BJ (cell line): ENCODE measurements around the gene CXCL3. TPM values are rescaled to one million over a fixed set of nuclear protein-coding genes. Genes with fewer than 3 reads are reported as not detected.

ENCODE experiments used
- CTCF ChIA-PET: fragments of 350-600 bp; formaldehyde crosslinking; extraction: SDS; loops from one replicate; lab custom pipeline; 2021; ENCODE audit warnings: antibody characterized with exemption, inconsistent platforms; lab: Yijun Ruan, JAX
- POLR2A ChIA-PET: fragments of 300-600 bp; sonication (Branson Sonifier 250); formaldehyde crosslinking; extraction: SDS; loops from one replicate; lab custom pipeline; 2021; ENCODE audit warnings: antibody characterized with exemption; lab: Charles Lee
- DNase-seq: peaks from one replicate; pipeline ENCODE4 v3.0.0-alpha.2; 2011; ENCODE audit warnings: low read depth
- H3K27me3 ChIP-seq: 2 replicates; pipeline ENCODE4 v1.6.0; 2011; ENCODE audit warnings: low read length; ENCODE audit not compliant: control insufficient read depth, insufficient read depth
- H3K36me3 ChIP-seq: 2 replicates; pipeline ENCODE4 v1.5.1; 2011; ENCODE audit warnings: low read length; ENCODE audit not compliant: control insufficient read depth, insufficient read depth
- H3K4me3 ChIP-seq: 2 replicates; pipeline ENCODE4 v1.5.1; 2011; ENCODE audit warnings: low read depth, mild to moderate bottlenecking, control low read depth, low read length
- polyA plus RNA-seq: library from polyadenylated mRNA; depleted of rRNA; stranded (reverse); fragments of >200 nt; gene quantifications from 2 replicates; pipeline ENCODE4 v1.2.3, GENCODE V29; 2011
- TF ChIP-seq, protein P1 (sequence below): IDR thresholded peaks from 2 replicates; pipeline ENCODE4 v1.5.1; 2011; ENCODE audit warnings: low read depth, mild to moderate bottlenecking, control low read depth, inconsistent platforms, low read length, moderate library complexity; ENCODE audit not compliant: insufficient read depth

Gene CXCL3
- polyA plus RNA-seq, 1 experiment = 0.47 TPM

DNA sequence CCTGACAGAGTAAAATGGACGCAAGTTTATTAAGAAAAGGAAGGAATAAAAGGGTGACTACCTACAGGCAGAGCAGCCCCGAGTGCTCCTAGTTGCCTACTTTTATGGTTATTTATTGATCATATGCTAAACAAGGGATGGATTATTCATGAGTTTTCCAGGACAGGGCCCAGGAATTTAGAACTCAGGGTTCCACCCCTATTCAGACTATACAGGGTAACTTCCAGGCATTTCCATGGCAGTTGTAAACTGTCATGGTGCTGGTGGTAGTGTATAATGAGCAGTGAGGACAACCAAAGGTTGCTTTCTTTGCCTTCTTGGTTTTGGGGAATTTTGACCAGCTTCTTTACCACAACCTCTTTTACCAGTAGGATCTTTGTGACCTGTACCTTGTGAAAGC lies 27.7 kb upstream of the CXCL3 start:
- ChIA-PET POLR2A (no interaction called here), CTCF (no interaction called here)
- Histone ChIP-seq H3K4me3 (no peak overlapping the region), H3K27me3 (no peaks in the 10 kb centered on the region; the same call in 1 of the 2 replicates), H3K36me3 (no peaks in the 10 kb centered on the region)
- TF ChIP-seq, protein P1, sequence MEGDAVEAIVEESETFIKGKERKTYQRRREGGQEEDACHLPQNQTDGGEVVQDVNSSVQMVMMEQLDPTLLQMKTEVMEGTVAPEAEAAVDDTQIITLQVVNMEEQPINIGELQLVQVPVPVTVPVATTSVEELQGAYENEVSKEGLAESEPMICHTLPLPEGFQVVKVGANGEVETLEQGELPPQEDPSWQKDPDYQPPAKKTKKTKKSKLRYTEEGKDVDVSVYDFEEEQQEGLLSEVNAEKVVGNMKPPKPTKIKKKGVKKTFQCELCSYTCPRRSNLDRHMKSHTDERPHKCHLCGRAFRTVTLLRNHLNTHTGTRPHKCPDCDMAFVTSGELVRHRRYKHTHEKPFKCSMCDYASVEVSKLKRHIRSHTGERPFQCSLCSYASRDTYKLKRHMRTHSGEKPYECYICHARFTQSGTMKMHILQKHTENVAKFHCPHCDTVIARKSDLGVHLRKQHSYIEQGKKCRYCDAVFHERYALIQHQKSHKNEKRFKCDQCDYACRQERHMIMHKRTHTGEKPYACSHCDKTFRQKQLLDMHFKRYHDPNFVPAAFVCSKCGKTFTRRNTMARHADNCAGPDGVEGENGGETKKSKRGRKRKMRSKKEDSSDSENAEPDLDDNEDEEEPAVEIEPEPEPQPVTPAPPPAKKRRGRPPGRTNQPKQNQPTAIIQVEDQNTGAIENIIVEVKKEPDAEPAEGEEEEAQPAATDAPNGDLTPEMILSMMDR = no peak
- no peak for DNase-seq

DNA sequence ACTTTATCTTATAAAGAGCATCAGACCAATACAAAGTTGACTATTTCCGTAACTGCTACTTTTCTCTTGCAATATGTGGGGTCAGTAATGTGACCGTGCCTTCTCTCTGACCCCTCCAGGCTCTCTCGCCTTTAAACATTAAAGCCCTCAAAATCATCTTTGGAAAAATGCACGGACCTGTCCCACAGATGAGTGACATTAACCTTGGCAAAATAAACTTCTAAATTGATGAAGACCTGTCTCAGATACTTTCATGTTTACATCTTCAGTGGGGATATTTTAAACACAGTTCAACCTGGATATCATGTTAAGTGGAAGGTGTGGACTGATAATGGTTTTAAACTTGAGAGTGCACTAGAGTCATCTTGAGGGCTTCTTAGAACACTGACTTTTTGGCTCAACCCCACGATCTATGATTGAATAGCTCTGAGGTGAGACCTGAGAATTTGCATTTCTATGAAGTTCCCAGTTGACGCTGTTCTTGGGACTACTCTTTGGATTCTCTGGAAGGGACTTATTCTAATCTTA lies 26.7 kb upstream of the CXCL3 start:
- Histone ChIP-seq H3K27me3 (no peaks in the 10 kb centered on the region; the same call in 1 of the 2 replicates), H3K4me3 (no peak overlapping the region), H3K36me3 (no peaks in the 10 kb centered on the region)
- ChIA-PET CTCF (interaction anchor here (1.0 kb wide), 1 partner anchor 22 kb away, joined by 3 read pairs; no protein-coding TSS in a partner anchor), POLR2A (no interaction called here)
- TF ChIP-seq, protein P1 = no peak
- DNase-seq = no peak

DNA sequence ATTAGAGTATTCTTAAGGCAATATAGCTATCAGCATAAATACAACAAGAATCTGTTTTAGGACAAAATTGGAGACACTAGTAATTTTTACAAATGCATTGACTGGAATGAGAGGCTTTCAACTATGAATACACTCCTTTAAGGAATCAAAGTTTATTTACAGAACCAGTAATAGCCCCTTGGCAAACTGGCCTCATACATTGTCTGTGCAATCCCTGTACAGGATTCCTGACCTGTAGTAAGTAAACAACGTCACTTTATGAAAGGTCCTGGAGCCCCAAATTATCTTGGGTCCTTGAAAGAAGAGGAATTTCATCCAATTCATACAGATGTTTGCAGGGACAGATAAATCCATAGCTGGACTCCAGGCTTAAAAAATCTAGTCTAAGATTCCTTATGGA lies 25.4 kb upstream of the CXCL3 start:
- no peak for DNase-seq
- CTCF ChIA-PET = interaction anchor here (1.0 kb wide), 1 partner anchor 36 kb away, joined by 4 read pairs; no protein-coding TSS in a partner anchor
- no peaks in the 10 kb centered on the region; the same call in 1 of the 2 replicates for H3K27me3 ChIP-seq
- H3K36me3 ChIP-seq = no peaks in the 10 kb centered on the region
- POLR2A ChIA-PET = no interaction called here
- TF ChIP-seq, protein P1 = no peak
- H3K4me3 ChIP-seq = no peak overlapping the region

DNA sequence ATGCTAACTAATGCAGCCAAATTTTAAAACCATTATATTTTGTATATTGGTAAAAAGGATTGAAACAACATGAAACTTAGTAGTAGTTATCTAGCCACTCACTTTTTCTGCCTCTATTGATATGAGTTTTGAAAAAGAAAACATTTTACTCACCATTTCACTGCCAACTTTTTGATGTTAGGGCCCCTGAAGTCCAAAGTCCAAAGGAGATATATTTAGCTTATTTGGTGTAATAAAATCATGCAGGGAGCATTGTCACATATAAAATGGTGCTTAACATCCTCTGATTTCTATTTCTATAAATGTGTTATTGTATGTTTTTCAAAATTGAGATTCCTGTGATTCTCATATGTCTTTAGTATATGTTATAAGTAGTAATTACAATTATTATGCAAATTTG lies 24.5 kb upstream of the CXCL3 start:
- no peak overlapping the region for H3K4me3 ChIP-seq
- DNase-seq = no peak
- CTCF ChIA-PET = interaction anchor here (0.6 to 1.0 kb wide), 2 partner anchors 37 to 303 kb away, joined by 3 to 4 read pairs; no protein-coding TSS in a partner anchor
- TF ChIP-seq, protein P1 = no peak
- no peaks in the 10 kb centered on the region for H3K36me3 ChIP-seq
- H3K27me3 ChIP-seq = no peaks in the 10 kb centered on the region; the same call in 1 of the 2 replicates
- POLR2A ChIA-PET = no interaction called here

DNA sequence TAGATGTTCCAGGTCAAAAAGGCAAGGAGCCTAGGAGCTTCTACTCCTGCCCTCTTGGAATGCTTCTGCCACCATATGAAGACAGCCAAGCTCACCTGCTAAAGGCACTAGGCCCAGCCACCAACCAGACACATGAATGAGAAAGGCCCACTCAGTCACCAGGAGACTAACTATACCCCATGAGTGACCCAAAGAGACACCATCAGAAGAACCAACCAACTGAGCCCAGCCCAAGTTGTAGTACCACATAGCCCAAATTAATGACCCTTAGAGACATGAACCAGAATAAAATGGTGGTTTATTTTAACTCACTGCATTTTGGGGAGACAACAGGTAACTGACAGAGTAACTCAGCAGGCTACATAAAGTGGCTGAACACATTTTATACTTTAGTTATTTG lies 22.9 kb upstream of the CXCL3 start:
- no peak for DNase-seq
- Histone ChIP-seq H3K27me3 (no peaks in the 10 kb centered on the region; the same call in 1 of the 2 replicates), H3K4me3 (no peak overlapping the region), H3K36me3 (no peaks in the 10 kb centered on the region)
- TF ChIP-seq, protein P1 = no peak
- ChIA-PET POLR2A (no interaction called here), CTCF (interaction anchor here (1.1 kb wide), 1 partner anchor 27 kb away, joined by 3 read pairs; no protein-coding TSS in a partner anchor)
